CD4-positive, alpha-beta T cell treated with Interleukin-21 for 1 hour (primary cell): ENCODE data around the gene SLC25A12.
"Not testable (repeated sequence)": the region's sequence is repeated elsewhere in the genome, so short reads cannot be mapped to it uniquely, and the experiment has no call there.

Source experiments
- DNase-seq: peaks from one replicate; pipeline ENCODE4 v3.0.0-alpha.2; 2020

SLC25A12 gene, protein sequence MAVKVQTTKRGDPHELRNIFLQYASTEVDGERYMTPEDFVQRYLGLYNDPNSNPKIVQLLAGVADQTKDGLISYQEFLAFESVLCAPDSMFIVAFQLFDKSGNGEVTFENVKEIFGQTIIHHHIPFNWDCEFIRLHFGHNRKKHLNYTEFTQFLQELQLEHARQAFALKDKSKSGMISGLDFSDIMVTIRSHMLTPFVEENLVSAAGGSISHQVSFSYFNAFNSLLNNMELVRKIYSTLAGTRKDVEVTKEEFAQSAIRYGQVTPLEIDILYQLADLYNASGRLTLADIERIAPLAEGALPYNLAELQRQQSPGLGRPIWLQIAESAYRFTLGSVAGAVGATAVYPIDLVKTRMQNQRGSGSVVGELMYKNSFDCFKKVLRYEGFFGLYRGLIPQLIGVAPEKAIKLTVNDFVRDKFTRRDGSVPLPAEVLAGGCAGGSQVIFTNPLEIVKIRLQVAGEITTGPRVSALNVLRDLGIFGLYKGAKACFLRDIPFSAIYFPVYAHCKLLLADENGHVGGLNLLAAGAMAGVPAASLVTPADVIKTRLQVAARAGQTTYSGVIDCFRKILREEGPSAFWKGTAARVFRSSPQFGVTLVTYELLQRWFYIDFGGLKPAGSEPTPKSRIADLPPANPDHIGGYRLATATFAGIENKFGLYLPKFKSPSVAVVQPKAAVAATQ

DNA sequence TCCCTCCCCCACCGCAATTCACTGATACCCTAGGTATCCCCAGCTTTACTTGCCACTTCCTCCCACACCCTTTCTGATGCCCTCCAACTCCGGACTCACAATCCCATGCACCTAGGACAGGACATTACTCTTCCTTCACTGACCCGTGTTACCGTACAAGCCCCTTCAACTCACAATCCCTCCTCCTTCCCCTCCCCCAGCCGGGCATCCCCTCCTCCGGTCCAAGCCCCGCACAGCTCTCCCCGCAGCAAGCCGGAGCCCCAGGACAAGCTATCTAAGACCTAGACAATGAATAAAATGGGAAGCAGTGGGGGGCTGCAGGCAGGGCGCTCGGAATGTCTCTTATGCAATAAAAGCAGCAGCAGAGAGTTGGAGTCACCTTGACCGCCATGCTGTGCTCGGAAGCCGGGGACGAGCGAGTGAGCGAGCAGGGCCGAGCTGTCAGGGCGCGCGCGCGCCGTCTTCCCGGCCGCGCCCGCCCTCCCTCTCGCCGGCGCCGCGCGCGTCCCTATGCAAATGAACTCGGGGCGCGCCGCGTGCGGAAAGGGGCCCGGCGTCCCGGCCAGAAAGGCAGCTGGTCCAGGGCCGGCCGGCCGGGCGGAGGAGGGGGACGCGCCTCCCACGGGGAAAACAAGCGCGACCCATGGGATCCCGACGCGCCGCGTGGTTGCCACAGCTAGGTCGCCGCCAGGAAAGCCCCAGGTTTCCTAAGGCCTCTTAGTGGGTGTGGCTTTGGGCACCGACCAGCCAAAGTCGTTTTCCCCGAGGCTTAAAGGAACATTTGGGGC, at the start of gene SLC25A12:
Gene SLC25A12 (minus strand): TSS at position 421 of the 788 bp plus-strand sequence. CDS start 30 bp downstream, at position 391.
- DNase-seq, result peak; percentile 67

DNA sequence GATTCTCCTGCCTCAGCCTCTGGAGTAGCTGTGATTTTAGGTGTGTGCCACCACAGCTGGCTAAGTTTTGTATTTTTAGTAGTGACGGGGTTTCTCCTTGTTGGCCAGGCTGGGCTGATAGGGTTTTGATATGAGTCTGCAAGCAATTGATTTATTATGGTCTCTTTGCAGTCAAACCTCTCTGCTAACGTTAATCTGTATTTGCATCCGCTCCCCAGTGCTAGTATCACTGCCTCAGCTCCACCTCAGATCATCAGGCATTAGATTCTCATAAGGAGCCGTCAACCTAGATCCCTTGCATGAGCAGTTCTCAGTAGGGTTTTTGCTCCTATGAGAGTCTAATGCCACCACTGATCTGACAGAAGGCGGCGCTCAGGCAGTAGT, 47.3 kb upstream of the SLC25A12 start:
- no peak for DNase-seq

DNA sequence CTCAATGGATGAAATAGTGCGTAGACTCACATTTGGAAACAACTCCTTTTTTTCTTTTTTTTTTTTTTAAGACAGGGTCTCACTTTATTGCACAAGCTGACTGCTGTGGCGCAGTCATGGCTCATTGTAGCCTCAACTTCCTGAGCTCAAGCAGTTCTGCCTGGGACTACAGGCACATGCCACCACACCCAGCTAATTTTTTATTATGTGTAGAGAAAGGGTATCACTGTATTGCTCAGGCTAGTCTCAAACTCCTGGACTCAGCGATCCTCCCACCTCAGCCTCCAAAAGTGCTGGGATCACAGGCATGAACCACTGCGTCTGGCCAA, 45.7 kb upstream of the SLC25A12 start:
- no peak for DNase-seq

DNA sequence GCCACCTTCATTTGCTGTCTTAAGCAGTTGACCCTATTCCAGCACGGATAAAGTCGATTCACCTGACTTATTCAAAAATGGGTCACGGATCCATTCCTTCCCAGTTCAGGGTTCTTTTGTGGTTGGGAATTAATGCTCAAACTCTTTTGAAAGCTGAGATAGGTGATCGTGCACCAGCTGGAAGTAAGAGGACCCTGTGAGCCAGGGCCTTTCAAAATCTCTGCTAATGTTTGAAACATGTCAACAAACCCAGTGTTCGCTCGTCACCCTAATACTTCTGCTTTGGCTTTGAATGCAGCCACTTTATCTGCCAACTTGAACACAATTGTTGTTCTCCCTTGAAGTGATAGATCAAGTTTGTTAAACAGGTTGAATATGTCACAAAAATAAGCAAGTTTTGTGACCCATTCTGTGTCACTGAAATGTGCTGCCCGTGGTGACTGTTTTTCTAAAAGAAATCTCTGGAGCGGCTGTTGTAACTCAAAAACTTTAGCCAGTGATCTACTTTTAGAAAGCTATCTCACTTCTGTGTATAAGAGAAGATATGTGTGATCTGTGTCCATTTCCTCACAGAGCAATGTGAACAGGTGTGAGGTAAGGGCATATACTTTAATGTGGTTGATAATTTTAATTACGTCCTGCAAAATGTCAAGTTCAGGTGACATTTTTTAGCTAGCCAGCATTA, 45.2 kb upstream of the SLC25A12 start:
- DNase-seq, result no peak

DNA sequence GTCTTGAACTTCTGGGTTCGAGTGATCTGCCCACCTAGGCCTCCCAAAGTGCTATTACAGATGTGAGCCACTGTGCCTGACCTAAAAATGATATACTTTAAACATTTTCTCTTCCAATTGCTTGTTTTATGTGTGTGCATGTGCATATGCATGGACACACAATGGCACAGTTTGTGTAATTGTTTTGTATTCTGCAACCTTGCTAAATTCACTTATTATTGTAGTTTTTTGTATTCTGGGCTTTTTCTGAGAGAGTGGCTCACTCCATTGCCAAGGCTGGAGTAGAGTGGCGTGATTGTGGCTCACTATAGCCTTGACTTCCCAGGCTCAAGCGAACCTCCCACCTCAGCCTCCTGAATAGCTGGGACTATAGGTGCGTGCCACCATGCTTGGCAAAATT, 36.3 kb upstream of the SLC25A12 start:
- no peak for DNase-seq

DNA sequence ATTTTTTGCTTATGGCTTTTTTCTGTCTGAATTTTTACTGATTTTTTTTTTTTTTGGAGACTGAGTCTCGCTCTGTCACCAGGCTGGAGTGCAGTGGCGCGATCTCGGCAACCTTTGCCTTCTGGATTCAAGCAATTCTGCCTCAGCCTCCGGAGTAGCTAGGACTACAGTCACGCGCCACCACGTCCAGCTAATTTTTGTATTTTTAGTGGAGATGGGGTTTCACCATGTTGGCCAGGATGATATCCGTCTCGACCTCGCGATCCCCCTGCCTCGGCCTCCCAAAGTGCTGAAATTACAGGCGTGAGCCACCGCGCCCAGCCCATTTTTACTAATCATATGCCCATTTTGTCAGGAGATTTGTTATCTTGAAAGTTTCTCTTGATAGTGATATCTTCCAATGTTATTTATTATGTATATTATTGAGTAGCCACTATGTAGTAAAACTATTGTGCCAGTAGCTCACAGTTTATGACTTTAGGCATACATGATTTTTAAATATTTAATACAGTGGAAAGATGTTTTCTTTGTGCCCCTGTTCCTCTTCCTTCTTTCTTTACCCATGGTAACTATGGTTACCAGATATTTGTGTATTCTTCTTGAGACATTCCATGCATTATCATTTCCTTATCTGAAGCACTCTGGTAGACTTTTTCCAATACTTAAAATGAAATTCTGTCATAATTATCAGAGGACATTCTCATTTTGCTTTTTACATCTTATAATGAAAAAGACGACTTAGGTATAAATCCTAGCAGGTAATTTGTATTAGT, 30.3 kb upstream of the SLC25A12 start:
- no peak for DNase-seq

DNA sequence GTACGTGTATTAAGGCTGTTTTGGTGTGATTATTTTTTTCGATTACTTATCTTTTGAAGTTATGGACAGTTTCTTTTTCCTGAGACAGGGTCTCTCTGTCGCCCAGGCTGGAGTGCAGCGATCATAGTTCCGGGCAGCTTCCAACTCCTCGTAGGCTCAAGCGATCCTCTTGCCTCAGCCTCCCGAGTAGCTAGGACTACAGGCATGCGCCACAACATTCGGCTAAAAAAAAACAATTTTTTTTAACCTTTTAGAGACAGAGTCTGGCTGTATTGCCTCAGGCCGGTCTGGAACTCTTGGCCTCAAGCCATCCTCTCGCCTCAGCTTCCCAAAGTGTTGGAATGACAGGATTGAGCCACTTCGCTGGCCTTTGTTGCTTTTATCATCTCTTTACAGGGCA, 29.2 kb upstream of the SLC25A12 start:
- DNase-seq, result no peak

DNA sequence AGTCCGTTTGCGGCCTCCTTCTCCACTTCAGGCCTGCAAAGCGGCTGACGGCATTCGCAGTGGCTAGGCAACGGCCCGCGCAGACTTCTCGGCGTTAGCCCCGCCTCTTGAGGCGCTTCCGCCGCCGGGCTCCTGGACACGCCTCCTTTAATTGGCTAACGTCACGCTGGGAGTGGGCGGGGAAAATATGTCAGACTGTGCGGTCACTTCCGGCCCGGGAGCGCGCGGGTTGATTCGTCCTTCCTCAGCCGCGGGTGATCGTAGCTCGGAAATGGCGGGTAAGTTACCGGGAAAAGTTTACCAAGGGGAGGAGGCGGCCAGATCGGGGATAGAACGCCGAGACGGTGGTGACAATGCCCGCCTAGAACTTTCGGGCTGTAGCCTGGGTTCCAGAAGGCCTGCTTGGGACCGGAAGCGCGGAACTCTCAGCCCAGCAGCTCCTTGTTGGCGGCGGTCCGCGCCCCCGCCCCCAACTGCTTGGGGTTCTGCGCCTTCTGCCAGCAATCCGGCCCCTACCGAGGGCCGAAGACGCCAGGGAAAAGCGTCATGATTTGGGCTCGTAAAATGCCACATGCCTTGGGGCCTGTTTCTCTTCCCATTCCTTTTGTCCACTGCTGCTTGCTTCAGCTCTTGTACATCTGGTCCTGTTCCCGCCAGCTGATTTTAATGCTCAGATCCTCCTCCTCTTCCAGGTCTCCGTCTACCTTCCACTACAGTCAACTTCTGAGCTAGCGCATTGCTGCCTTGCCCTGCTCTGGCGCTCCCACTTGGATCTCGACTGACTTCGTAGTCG, 28.4 kb upstream of the SLC25A12 start, which contains the start of gene HAT1:
Gene HAT1 (plus strand): TSS at position 232 of the 793 bp plus-strand sequence. CDS start 40 bp downstream, at position 272.
- DNase-seq, result peak; percentile 98

DNA sequence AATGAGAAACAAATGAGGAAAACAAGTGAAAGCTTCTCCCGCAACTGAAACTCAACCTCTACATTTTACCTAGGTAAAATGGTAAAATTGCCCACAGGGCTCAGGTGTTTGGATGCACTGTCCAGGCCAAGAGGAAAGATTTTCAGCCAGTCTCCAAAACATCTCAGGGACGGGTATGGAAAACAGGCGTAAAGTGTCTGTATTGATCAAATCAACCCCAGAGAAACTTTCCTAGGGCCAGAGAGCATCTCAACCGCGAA, 27.9 kb upstream of the SLC25A12 start:
- DNase-seq, result no peak

DNA sequence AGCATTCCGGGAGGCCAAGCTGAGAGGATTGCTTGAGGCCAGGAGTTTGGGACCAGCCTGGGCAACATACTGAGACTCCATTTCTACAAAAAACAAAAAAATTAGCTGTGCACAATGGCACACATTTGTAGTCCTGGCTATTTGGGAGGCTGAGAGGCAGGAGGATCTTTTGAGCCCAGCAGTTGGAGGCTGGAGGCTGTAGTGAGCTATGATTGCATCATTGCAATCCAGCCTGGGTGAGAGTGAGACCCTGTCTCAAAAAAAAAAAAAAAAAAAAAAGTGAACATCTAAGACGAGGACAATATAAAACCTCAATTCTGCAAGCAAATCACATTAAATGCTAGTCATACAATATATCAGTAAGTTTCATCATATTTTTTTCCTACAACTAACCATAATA, 25.4 kb upstream of the SLC25A12 start:
- DNase-seq, result no peak

DNA sequence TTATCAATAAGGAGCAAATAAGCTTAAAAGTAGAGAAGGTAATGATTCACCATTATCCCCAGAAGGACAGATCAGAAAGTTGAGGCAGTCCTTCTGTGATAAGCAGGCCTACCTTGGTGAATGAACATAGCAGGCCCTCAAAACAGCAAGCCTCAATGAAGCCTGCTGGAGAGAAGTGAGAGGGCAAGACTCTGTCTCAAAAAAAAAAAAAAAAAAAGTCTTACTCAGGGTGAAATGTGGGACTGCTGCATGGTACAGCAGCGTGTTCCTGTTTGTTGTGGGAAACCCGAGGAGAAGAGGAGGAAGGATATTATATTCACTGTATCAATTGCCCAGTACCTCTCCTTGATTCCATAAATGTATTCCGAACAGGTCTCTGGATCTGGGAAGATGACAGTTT, 19.5 kb upstream of the SLC25A12 start:
- DNase-seq, result no peak

DNA sequence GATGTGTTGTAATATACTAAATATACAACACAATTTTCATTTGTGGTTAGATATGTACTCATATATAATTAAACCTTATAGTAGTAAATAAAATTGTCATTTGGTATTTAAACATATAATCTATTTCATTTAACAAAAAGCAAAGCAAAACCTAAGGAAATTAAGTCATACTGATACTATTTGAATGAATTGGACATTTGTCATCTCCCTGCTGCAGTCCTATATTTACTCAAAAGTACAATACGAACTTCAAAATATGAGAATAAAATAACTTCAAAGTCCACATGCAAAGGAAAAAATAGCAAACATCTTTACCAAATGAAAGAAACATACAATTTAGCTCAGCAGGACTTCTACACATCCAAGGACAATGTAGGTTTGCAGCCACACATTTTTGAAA, 16.4 kb upstream of the SLC25A12 start:
- no peak for DNase-seq

DNA sequence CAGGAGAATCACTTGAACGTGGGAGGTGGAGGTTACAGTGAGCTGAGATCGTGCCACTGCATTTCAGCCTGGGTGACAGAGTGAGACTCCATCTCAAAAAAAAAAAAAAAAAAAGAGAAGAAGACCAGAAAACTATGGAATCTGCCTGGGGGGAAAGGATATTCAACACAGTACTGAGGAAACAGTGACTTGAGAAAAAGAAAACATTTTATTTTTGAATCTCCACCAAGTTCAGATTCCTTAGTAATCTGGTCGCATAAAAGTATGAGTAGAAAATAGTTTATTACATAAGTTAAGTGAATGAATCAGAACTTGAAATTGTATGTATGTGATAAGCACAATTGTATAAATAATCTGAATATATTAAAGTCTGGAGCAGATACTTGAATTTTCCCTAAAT, 15.2 kb upstream of the SLC25A12 start:
- DNase-seq, result no peak

DNA sequence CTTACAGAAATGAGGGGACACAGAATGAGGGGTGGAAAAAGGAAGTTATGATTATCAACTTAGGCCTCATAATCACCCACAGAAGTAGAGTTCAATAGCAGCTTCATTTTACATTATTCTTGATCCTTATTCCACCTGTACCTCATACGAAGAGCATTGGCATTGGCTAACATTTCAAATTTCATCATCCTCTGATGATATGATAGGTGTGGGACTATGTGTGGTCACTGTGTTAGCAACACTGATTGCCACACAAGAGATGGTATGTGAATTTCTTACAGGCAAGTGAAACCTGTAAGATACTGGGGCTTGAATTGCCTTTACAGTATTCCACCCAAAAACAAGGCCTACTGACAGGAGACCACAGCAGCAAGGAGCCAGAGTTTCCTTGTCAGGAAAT, 14.2 kb upstream of the SLC25A12 start:
- DNase-seq, result no peak

DNA sequence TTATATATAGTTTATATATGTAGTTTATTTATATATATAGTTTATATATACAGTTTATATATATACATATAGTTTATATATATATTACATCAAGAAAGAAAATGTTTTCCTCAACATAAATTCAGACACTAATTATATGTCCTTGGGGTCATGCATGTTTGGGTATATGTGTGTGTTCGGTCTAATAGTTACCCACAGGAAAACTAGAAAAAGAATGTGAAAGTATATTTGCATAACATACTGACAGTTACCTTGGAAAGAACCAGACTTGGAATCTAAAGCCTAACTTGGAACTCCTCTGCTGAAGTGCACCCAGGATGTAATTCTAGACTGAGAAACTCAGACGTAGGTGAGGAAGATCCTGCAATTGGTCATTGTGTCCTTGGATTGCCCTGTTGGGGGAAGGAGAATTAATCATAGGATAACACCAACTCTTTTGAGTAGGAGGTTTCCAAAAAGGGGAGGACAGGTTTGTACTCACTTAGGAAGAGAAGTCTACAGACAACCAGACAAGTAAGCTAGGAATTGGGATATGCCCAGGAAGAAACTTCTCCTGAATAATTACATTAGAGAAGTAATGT, 8.9 kb upstream of the SLC25A12 start:
- DNase-seq, result no peak

DNA sequence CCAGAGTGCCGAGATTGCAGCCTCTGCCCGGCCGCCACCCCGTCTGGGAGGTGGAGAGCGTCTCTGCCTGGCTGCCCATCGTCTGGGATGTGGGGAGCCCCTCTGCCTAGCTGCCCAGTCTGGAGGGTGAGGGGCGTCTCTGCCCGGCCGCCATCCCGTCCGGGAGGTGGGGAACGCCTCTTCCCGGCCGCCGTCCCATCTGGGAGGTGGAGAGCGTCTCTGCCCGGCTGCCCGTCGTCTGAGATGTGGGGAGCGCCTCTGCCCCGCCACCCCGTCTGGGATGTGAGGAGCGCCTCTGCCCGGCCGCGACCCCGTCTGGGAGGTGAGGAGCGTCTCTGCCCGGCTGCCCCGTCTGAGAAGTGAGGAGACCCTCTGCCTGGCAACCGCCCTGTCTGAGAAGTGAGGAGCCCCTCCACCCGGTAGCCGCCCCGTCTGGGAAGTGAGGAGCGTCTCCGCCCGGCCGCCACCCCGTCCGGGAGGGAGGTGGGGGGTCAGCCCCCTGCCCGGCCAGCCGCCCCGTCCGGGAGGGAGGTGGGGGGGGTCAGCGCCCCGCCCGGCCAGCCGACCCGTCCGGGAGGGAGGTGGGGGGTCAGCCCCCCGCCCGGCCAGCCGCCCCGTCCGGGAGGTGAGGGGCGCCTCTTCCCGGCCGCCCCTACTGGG, 5.7 kb upstream of the SLC25A12 start:
- not testable (repeated sequence) for DNase-seq

DNA sequence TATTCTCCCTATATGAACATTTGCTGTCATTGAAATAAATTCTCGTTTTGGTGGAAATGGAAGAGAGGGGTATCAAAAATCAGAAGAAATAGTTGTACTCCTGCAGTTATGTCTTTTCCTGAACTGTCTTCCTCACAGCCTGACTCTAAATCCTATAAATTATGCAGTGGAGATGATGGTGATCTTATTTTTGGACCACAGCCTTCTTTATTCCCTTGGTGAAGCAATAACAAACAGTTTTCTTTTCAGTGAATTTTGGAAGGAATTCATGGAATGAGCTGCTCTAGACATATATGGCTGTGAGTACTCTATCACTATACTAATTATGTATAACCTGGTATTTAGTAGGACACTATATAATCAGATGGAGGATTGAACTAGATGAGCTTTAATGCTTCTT, 1.7 kb upstream of the SLC25A12 start:
- no peak for DNase-seq

DNA sequence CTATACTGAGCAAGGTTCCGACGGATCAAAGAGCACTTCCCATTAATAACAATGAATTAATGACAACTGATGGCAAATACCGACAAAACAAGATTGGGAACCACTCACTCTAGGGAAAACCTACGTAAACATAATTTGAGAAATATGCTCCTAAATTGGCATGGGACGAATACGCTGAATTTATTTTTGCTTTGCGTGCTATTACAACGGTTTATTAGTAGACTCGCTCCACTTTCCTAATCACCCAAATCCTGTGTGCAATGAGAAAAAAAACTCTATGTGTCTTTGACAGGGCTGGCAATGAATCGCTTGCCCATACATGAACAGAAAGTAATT, 536 bp upstream of the SLC25A12 start:
- no peak for DNase-seq

DNA sequence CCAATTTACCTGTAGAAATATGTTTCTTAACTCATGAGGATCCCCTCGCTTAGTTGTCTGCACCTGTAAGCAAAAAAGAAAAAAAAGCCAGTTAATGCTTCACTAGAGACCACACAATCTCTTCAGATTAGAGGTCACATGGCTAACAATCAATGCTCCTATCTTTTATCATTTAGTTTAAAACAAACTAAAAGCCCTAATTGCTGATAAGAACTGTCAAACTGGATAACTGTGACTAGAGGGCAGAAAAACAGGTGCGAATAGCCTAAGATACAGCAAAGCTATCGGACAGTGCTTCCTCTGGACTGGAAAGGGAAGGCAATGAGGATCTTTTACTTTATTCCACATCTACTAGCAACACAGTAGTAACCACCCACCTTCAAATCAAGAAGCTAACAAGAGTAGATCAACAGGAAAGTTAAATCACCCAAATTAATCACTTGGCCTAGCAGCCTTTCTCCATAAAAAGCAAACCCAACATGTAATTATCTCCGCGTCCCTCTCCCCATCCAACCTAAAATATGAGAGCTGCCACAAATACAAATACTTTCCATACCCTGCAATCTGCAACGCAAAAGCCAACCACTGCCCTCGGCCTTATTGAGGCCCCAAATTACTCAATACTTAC, 734 bp downstream of the SLC25A12 start:
- DNase-seq, result no peak

DNA sequence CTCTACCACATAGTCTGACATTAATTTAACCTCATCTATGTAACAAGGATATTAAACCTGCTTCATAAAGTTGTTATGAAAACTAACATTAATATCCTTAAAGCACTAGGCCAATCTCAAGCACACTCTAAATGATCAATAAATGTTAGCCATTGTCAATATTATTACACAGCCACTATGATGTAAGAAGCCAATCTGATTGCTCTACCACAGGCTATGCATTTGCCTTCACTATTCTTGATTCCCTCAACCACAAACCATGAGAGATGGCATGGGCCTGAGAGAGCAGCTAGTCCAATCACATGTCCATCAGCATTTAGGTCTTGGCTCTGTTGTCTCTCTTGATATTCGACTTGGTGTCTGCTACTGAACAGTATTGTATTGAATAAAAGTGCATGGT, 4.2 kb downstream of the SLC25A12 start:
- no peak for DNase-seq

DNA sequence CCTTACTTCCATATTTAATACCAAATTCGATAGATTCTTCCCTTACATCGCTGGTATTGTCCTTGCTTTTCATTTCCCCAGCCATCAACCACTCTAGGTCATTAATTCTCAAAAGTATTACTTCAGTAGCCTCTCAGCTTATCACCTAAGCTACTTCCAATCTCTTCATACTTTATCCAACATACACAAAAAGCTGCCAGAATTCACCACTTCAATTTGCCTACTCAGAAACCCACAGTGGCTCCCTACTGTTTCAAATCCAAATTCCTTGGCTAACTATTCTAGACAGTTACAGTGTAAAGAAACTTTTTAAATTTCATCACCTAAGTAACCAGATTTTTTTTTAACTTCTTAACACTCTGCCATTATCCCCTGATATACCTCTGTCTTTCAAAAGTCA, 4.7 kb downstream of the SLC25A12 start:
- no peak for DNase-seq
